ENCODE results near the gene ST14.
"Not testable (repeated sequence)": the region's sequence is repeated elsewhere in the genome, so short reads cannot be mapped to it uniquely, and the experiment has no call there.

The ST14 gene

GRCh38 chr11:130163346-130164220, 4.0 kb downstream of the ST14 start:
- DNase-seq (ENCODE audit: low spot score), result peak; percentile 36

- no peak for DNase-seq (ENCODE audit: low spot score)
Measured at GRCh38 chr11:130164221-130164570, 4.6 kb downstream of the ST14 start.

GRCh38 chr11:130165601-130166456, 6.2 kb downstream of the ST14 start:
- no peak for DNase-seq (ENCODE audit: low spot score)

GRCh38 chr11:130166457-130166784, 6.8 kb downstream of the ST14 start:
- DNase-seq (ENCODE audit: low spot score), result no peak

- no peak for DNase-seq (ENCODE audit: low spot score)
Measured at GRCh38 chr11:130167146-130167545, 7.6 kb downstream of the ST14 start.

GRCh38 chr11:130168105-130168504, 8.5 kb downstream of the ST14 start:
- no peak for DNase-seq (ENCODE audit: low spot score)

- DNase-seq (ENCODE audit: low spot score), result no peak
Measured at GRCh38 chr11:130170345-130170744, 10.8 kb downstream of the ST14 start.

GRCh38 chr11:130171534-130171933, 12.0 kb downstream of the ST14 start:
- DNase-seq (ENCODE audit: low spot score), result no peak

GRCh38 chr11:130172001-130172400, 12.4 kb downstream of the ST14 start:
- DNase-seq (ENCODE audit: low spot score), result not testable (repeated sequence)

- DNase-seq (ENCODE audit: low spot score), result no peak
Measured at GRCh38 chr11:130174642-130175041, 15.1 kb downstream of the ST14 start.

- DNase-seq (ENCODE audit: low spot score), result no peak
Measured at GRCh38 chr11:130175898-130176297, 16.3 kb downstream of the ST14 start.

GRCh38 chr11:130177782-130178181, 18.2 kb downstream of the ST14 start:
- no peak for DNase-seq (ENCODE audit: low spot score)

GRCh38 chr11:130178441-130179339, 19.1 kb downstream of the ST14 start:
- no peak for DNase-seq (ENCODE audit: low spot score)

GRCh38 chr11:130179396-130180306, 20.1 kb downstream of the ST14 start:
- DNase-seq (ENCODE audit: low spot score), result no peak

GRCh38 chr11:130180491-130180890, 20.9 kb downstream of the ST14 start:
- peak; percentile 59 for DNase-seq (ENCODE audit: low spot score)

GRCh38 chr11:130180896-130181294, 21.3 kb downstream of the ST14 start:
- DNase-seq (ENCODE audit: low spot score), result no peak

- no peak for DNase-seq (ENCODE audit: low spot score)
Measured at GRCh38 chr11:130181295-130182272, 22.0 kb downstream of the ST14 start.

GRCh38 chr11:130183878-130184610, 24.5 kb downstream of the ST14 start:
- no peak for DNase-seq (ENCODE audit: low spot score)

GRCh38 chr11:130187096-130187495, 27.5 kb downstream of the ST14 start:
- no peak for DNase-seq (ENCODE audit: low spot score)

Measured in pons (tissue), 1 donor.